SK-N-SH treated with all-trans-retinoic acid at 6 μM for 48 hours (cell line): ENCODE results near the gene GPR62.

Experiments used
- BACH2 ChIP-seq: fragments of 250-450 bp; sonication (Bioruptor Pico); IDR thresholded peaks from 2 replicates; pipeline ENCODE4 v1.9.0; 2021; ENCODE audit warnings: mild to moderate bottlenecking, borderline replicate concordance
- CREB5 ChIP-seq: fragments of 250-450 bp; sonication (Bioruptor Pico); IDR thresholded peaks from 2 replicates; pipeline ENCODE4 v1.5.1; 2020; ENCODE audit warnings: low read depth, mild to moderate bottlenecking, moderate library complexity
- CSRNP3 ChIP-seq: fragments of 250-450 bp; sonication (Bioruptor Pico); IDR thresholded peaks from 2 replicates; pipeline ENCODE4 v1.5.1; 2021; ENCODE audit warnings: mild to moderate bottlenecking, moderate library complexity
- ESRRG ChIP-seq: fragments of 250-450 bp; sonication (Bioruptor Pico); IDR thresholded peaks from 2 replicates; pipeline ENCODE4 v1.6.1; 2021; ENCODE audit warnings: mild to moderate bottlenecking
- GLIS3 ChIP-seq: fragments of 250-450 bp; sonication (Bioruptor Pico); IDR thresholded peaks from 2 replicates; pipeline ENCODE4 v1.5.0; 2020; ENCODE audit warnings: mild to moderate bottlenecking, moderate library complexity
- OSR1 ChIP-seq: fragments of 250-450 bp; sonication (Bioruptor Pico); IDR thresholded peaks from 2 replicates; pipeline ENCODE4 v1.8.0; 2022; ENCODE audit warnings: moderate library complexity, mild to moderate bottlenecking, inconsistent platforms
- RARB ChIP-seq: fragments of 250-450 bp; sonication (Bioruptor Pico); IDR thresholded peaks from 2 replicates; pipeline ENCODE4 v1.8.0; 2021; ENCODE audit warnings: mild to moderate bottlenecking, moderate library complexity
- SNAI2 ChIP-seq: fragments of 250-450 bp; sonication (Bioruptor Pico); IDR thresholded peaks from 2 replicates; pipeline ENCODE4 v1.5.0; 2020; ENCODE audit warnings: mild to moderate bottlenecking, moderate library complexity
- TSHZ2 ChIP-seq: fragments of 250-450 bp; sonication (Bioruptor Pico); IDR thresholded peaks from 2 replicates; pipeline ENCODE4 v1.5.0; 2020; ENCODE audit warnings: mild to moderate bottlenecking, moderate library complexity
- ZC3H10 ChIP-seq: fragments of 250-450 bp; sonication (Bioruptor Pico); IDR thresholded peaks from 2 replicates; pipeline ENCODE4 v1.5.1; 2021; ENCODE audit warnings: mild to moderate bottlenecking, moderate library complexity
- ZNF565 ChIP-seq: fragments of 450-650 bp; formaldehyde crosslinking; conservative IDR thresholded peaks from 2 replicates; pipeline ENCODE4 v1.5.0; 2020; ENCODE audit warnings: low read depth, mild to moderate bottlenecking, moderate library complexity
- ZNF70 ChIP-seq: fragments of 450-650 bp; formaldehyde crosslinking; IDR thresholded peaks from 2 replicates; pipeline ENCODE4 v1.5.0; 2020; ENCODE audit warnings: mild to moderate bottlenecking, moderate library complexity
- TF ChIP-seq, protein P1 (sequence below): fragments of 250-450 bp; sonication (Bioruptor Pico); IDR thresholded peaks from 2 replicates; pipeline ENCODE4 v1.8.0; 2020; ENCODE audit warnings: mild to moderate bottlenecking, moderate library complexity, borderline replicate concordance

DNA sequence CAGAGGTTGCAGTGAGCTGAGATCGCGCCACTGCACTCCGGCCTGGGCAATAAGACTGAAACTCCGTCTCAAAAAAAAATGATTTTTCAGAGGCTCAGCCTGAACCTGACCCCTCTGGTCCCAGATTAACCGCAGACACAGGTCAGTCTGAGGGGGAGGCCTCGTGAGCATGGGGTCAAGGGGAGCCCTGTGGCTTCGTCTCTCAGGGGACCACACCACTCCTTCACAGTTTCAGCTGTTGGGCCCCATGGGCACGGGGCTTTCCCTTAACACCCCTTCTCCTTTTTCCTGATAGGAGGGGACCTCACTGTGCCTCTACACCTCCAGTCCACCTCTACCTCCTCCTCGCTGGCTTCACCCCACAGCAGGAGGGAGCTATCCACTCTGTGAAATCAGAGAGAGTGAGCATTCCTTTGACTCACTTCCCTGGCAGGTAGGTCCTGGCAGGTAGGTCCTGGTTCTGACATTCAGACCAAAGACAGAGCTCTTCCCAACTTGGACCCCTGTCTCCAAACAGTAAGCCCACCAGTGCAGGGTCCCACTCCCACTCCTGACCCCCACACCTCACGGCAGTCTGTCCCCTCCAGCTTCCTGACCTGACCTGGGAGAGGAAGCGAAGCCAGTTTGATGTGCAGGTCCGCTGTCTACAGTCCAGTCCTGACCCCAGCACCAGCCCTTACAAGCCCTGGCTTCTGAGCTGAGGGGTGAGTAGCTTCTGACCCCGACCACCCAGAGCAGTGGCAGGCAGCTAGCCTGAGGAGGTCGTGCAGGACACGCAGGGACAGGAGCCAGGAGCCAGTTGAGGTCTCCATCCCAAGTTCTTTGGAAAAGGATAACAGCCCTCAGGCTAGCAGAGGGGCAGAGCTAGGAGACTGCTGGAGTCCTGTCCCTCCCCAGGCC is 22.5 kb upstream of the GPR62 start:
- no peak for TF ChIP-seq GLIS3 (CRISPR knock-in tag)
- no peak for TF ChIP-seq ZNF565 (CRISPR knock-in tag)
- TF ChIP-seq ZC3H10 (CRISPR knock-in tag): no peak
- no peak for TF ChIP-seq SNAI2
- TF ChIP-seq ZNF70: no peak
- TF ChIP-seq ESRRG (CRISPR knock-in tag): no peak
- TF ChIP-seq CSRNP3 (CRISPR knock-in tag): no peak
- TF ChIP-seq RARB (CRISPR knock-in tag): no peak
- TF ChIP-seq, protein P1, sequence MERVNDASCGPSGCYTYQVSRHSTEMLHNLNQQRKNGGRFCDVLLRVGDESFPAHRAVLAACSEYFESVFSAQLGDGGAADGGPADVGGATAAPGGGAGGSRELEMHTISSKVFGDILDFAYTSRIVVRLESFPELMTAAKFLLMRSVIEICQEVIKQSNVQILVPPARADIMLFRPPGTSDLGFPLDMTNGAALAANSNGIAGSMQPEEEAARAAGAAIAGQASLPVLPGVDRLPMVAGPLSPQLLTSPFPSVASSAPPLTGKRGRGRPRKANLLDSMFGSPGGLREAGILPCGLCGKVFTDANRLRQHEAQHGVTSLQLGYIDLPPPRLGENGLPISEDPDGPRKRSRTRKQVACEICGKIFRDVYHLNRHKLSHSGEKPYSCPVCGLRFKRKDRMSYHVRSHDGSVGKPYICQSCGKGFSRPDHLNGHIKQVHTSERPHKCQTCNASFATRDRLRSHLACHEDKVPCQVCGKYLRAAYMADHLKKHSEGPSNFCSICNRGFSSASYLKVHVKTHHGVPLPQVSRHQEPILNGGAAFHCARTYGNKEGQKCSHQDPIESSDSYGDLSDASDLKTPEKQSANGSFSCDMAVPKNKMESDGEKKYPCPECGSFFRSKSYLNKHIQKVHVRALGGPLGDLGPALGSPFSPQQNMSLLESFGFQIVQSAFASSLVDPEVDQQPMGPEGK (CRISPR knock-in tag): no peak
- TF ChIP-seq CREB5: no peak
- no peak for TF ChIP-seq TSHZ2 (CRISPR knock-in tag)
- TF ChIP-seq OSR1 (CRISPR knock-in tag): no peak
- no peak for TF ChIP-seq BACH2 (CRISPR knock-in tag)
